Inflammatory macrophage treated with lipopolysaccharide for 4 hours (primary cell): ENCODE results near the gene WDR72.
"Not testable (repeated sequence)": the region's sequence is repeated elsewhere in the genome, so short reads cannot be mapped to it uniquely, and the experiment has no call there.

Experiments used
- DNase-seq: peaks from one replicate; pipeline ENCODE4 v3.0.0-alpha.2; 2020

The WDR72 gene

DNA sequence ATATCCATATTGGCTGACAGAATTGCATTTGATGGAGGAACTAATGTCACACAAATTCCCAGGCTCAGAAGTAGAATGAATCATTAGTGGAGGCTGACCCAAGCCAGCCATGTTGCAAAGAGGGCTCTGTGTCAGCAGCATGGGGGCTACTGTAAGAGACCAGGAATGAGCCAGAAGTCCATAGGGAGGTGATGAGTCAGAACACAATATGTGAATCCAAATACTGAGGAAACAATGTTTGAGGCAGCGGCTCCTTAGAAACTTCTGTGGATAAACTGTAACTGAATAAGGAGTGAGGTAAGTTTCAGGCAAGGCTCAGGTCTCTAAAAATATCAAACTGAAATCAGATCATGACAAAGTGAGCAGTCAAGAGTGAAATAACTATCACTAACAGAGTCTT lies 170.7 kb downstream of the WDR72 start:
- DNase-seq: no peak

DNA sequence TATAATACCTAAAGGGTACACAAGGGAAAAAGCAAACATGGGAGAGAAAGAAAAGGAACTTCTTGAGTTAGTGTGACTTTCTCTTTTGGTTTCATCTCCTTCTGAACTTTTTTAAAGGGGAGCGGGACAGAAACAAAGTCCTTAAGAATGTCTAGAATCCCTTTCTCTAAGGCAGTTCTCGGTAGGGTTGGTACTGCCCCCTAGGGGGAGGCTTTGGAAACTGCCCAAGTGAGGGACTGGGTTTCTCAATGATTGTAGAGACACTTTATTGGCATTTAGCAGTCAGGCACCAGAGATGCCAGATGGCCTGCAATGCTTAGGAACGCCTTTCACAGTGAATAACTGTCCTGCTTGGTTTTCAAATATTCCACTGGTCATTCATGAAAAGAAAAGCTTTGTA lies 172.7 kb downstream of the WDR72 start:
- peak; percentile 19 for DNase-seq

DNA sequence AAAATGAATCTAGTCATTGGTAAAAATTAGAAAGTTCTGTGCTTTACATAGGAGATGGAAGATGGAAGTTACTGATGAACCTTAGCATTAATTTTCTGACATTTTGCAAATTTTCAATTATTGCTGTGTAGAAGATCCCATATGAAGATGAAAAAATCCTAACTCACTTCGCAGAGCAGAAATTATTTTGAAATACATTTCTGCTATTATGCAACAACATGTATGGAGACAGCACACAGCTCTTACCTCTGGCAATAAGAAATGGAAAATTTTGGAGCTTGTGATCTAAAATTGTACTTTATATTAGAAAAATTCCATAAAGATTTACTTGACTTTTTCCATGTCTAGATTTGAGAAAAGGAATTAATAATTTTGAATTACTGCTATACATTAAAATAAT lies 177.9 kb downstream of the WDR72 start:
- no peak for DNase-seq

DNA sequence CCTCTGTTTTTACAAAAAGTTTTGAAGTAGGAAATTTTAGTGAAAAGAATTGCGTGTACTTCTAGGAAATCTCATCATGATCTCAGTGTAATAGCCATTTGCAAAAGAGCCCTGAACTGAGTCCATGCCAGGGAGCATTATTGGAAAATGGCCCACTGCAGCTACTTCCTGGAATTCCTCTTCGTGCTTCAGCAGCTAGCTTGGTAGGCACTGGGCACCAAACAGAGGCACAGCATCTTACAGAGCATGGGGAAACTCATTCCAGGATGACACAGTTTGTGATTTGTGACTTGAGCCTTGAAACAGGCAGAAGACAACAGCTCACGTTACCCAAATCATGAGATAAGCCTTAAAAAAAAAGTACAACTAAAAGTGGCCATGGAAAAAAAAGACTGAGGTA lies 179.1 kb downstream of the WDR72 start:
- no peak for DNase-seq

DNA sequence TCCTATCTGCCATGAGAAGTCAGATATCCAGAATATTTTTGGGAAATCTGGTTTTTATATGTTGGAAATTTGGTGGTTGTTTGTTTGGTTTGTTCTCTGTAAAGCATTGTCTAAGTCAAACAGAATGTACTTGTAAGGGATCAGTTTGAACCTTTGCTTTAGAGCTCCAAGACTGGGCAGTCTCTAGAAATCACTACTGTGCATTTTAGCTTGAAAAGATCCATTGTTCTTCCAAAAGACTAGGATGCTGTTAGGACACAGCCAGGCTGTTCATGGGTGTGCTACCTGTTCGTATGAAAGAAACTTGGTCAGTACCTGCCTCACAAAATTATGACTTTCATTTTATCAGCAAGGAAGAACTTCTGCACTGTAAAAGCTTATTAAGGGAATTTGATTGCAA lies 182.6 kb downstream of the WDR72 start:
- DNase-seq: no peak

DNA sequence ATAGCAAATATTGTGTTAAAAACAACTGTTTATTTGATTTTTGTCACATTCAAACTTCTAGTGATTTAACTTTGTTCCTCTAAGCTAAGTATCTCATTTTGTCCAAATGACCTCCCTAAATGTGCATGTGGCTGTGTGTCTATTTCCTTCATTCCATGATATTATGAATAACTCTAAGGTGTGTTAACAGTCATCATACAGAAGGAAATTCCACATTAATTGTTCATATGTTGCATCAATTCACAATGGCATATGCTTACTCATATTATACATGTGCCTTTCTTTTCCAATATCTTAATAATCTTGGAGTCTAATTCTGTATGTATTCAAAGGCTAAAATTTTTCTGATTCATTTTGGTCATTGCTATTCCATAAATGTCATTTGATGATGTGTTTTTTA lies 186.4 kb downstream of the WDR72 start:
- no peak for DNase-seq

DNA sequence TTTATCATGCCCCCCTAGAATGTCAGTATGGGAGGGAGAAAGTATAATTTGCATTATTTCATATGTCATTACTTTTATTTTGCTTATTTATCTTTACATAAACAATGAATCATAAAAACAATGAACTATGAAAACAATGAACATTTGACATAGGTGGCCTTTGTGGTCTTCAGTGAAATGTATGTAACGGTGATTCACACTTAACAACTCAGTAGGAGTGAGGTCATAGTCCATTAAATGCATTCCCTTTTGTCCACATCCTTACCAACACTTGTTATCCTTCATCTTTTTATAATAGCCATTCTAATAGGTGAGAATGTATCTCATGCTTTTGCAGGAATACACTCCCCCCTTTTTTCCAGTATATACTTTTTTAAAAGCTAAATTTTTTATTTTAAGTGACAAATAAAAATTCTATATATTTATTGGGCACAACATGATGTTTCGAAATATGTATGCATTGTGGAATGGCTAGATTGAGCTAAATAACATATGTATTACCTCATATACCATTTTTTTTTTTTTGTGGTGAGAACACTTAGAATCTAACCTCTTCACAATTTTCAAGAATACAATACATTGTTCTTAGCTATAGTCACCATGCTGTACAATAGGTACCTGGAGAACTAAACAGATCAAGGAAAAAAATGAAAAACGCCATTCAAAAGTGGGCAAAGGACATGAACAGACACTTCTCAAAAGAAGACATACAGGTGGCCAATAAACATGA lies 189.5 kb downstream of the WDR72 start:
- DNase-seq: no peak

DNA sequence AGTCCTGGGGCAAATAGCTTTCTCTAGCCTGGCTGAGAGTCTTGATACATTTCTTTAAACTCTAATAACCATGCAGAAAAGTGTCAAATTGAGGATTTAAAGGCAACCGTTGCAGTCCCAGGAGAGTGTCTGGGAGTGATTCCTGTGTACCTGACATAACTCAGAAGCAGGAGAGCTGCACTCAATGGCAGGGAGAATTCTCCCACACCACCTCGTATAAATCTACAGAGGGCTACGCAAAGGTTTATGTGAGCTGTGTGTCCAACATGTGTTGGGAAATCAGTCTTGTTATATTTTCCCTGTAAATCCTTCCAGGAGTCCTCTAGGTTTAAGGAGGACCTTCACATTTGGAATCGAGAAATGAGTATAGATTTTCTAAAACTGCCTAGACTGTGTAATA lies 192.6 kb downstream of the WDR72 start:
- DNase-seq: no peak

DNA sequence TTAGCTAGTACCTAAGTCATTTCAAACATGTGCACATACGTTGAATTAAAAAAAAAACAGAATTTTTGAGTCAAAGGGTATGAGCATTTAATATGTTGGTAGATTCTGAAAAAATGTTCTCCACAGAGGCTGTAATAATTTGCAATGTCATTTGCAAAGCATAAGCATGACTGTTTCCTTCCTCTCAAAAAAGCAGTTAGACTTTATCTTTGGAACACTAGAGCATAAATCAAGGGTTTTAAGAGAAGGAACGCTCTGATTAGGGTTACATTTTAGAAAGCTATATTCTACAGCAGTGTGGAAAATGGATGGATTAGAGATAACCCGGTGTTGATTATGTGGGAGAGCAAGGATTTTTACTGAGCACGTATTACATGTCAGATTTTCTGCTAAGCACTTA lies 193.7 kb downstream of the WDR72 start:
- no peak for DNase-seq

DNA sequence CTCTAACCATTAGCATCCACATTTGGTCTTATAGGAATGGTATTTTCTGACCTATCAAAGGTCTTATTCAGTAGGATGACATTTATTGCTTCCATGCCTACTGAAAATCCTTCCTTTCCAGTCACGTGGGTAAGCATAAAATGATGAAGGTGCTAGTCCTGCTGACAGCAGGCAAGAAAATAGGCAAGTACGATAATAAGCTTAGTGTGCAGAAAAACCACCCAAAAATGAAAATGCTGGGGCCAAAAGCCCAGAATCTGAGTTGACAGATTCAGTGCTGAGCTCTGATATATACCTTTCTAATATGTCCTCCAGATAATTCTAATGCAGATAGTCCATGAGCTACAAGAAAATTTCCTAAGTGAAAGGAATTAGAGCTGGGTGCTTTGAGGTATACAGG lies 194.8 kb downstream of the WDR72 start:
- DNase-seq: no peak

DNA sequence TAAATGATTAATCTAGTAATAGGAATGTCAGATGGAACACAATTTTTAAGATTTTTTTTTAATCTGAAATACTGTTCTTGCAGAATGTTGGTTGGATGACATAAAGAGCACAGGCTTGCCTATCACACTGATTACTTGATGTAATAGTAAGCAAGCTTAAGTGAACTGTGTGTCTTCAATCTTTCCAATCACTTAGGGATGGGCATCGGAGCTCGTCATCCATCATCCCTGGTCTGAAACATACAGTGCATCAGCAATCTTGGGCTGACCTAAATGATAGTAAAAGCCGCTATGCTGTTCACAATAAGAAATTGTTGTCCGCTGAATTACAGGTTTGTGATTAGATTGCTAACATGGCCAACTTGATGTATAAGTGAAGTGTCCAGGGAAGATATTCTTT lies 195.8 kb downstream of the WDR72 start:
- DNase-seq: no peak

DNA sequence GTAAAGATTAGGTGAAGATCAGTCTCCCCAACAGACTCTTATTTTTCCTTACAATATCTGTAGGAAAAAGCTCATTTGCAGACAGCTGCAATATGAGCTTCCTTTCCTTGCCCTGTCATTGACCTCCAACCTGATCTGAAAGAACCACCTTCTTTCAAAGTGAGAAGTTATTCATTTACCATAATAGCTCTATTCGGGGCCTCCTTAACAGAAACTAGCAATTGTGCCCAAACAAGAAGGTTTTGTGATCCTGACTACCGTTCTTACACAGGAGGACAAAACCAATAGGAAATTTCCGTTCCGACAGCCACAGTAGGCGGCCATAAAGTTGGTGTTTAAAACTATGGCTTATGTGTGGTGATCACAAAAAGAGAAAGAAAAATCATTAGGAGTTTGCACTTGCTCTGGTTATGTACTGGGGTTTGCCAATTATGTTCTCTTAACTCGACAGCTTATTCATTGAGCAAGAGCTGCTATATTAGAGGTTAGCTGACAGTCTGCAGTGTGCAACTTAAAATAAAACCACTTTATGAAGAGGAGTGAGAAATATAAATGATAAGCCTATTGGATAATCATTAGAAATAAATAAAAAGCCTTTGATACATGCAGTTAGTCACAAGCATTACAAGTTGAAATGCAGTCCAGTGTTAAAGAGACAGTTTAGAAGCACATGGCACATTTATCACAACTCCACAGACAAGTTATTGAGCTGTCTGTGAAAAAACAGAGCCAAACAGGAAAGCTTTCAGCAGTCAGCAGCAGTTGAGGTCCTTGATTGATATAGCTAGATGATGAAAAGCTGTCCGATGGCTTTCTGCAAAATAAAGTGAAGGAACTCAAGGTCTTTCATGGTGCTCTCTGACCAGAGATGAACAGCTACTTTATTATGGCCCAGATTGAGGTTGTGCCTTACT lies 199.8 kb downstream of the WDR72 start:
- no peak for DNase-seq

DNA sequence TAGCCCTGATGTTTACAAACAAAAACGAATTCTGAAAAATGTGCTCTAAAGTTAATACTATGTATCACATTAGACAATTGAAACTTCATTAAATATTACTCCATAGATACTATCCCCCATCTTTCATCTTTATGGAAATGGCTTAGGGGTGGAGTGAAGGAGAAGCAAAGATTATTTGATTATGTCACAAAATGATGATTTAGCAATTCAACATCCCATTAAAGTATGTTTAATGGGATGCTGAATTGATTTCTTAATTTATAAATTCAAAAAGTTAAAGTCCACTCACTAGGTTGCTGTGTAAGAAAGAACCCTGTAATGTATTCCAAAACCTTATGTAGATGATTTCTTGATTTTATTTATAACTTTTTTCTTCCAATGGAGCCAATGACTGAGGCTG lies 201.1 kb downstream of the WDR72 start:
- DNase-seq: no peak

DNA sequence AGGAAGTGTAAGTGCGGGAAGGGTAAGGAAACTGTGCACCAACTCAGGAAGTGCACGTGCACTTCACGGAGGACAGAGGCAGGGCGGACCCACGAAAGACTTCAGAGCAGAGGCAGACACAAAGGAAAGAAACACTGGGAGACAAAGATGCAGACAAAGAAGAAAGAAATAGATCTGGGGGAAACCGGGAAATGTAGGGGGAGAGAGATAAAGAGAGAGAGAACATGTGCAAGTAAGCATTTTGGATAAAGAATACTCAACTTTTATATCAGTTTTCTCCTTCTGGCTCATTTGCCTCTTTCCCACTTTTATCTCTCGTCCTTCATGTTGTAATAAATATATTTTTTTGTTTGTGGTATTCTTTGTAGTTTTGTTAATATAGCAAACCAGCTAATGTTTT lies 204.2 kb downstream of the WDR72 start:
- no peak for DNase-seq

DNA sequence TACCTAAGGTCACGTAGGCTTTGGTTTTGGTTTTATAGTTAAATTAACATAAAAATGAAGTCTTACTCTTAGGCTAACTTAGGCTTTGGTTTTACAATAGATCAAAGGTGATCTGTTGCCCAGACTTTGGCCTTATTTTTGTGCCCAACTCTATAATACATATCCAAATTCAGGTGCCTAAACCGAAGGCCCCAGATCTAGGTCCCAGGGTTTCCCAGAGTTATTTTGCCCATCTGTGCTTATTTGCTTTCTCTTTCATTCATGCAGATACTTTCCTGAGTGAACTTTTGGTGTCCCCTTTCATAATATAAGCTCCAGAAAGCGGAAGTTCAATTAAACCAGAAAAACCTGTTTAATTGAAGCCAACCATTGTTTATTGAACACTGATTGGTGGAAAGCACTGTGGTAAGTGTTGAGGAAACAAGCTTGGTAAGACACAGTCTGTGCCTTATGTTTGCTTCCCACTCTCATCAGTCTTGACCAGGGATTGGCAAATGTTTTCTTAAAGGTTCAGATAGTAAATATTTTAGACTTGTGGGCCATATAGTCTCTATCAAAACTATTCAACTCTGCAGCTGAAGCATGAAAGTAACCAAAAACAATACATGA lies 209.7 kb downstream of the WDR72 start:
- DNase-seq: no peak

DNA sequence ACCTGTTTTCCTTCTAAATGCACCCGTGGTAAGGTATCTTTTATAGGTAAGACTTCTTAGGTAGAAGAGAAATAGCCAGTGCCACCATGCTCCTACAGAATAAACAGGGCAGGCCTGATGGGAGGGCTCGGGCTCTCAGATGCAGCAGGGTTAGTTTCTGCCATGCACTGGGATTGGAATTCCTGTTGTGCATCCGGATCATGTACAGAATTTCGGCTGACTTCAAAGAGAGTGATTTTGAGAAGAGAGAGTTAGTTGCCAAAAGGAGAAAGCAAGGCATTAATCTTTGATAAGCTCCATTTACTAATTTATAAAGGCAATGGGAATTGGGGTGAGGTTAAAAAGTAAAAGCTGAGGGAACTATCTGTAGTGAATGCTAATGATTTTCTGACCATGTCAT lies 211.2 kb downstream of the WDR72 start:
- no peak for DNase-seq

DNA sequence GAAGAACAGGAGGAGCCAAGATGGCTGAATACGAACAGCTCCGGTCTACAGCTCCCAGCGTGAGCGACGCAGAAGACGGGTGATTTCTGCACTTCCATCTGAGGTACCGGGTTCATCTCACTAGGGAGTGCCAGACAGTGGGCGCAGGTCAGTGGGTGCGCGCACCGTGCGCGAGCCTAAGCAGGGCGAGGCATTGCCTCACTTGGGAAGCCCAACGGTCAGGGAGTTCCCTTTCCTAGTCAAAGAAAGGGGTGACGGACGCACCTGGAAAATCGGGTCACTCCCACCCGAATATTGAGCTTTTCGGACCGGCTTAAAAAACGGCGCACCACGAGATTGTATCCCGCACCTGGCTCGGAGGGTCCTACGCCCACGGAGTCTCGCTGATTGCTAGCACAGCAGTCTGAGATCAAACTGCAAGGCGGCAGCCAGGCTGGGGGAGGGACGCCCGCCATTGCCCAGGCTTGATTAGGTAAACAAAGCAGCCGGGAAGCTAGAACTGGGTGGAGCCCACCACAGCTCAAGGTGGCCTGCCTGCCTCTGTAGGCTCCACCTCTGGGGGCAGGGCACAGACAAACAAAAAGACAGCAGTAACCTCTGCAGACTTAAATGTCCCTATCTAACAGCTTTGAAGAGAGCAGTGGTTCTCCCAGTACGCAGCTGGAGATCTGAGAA lies 218.7 kb downstream of the WDR72 start:
- not testable (repeated sequence) for DNase-seq

DNA sequence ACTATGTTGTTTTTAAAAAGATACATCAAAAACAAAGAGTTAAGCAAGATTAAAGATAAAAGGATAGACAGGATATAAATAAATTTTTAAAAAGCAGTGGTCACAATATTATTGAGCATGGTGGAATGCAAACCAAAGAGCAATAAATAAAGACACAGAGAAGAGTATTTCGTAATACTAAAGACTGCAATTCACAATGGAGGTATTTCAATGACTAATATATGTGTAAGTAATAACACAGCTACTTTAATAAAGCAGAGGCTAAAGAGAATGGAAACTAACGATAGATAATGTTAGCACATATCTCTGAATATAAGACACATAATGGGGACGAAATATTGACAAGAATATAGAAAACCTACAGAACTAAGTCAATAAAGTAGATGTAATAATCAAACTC lies 219.6 kb downstream of the WDR72 start:
- DNase-seq: no peak

DNA sequence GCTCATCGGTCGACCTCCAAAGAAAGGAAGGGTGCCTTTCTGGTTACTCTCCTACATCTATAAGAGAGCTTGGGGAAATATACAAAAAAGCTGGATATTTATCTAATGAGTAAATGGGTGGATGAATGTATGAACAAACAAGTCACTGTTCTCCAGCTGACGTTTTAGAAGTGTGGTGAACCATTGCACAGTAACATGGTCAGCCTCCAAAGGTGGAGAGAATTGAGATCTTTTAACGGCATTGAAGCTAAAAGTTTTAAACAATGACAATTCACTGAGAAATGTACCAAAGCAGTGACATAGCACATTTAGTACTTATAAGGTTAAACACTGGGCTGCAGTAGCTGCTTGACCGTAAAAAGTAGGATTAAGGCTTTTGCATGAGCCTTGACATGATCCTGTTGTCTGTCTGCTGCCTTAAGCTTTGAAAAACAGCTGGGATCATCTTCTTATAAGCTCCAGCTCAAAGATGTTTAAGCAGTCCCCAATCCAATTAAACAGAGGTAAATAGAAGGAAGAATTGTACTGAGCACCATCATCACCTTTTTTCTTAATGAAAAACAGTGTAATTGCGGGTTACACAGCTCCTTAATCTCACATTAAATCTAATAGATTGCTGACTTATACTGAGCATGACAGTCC lies 222.9 kb downstream of the WDR72 start:
- DNase-seq: no peak

DNA sequence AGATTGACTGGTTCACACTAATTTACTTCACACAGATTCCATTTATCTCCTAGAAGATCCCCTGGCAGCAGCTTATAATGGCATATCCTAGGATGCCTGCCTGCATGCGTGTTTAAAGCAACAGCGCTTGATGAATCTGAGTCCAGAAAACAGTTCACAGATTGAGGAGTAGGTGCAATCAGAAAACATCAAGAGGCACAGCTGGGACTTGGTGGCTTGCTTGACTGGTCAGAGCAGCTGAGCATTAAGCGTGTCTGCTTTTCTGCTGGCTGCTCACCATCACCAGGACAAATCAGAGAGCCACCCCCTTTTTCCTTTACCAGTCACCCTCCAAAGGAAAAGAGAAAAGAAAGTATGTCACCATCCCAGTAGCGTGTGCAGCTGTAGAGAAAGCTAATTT lies 223.6 kb downstream of the WDR72 start:
- DNase-seq: no peak

DNA sequence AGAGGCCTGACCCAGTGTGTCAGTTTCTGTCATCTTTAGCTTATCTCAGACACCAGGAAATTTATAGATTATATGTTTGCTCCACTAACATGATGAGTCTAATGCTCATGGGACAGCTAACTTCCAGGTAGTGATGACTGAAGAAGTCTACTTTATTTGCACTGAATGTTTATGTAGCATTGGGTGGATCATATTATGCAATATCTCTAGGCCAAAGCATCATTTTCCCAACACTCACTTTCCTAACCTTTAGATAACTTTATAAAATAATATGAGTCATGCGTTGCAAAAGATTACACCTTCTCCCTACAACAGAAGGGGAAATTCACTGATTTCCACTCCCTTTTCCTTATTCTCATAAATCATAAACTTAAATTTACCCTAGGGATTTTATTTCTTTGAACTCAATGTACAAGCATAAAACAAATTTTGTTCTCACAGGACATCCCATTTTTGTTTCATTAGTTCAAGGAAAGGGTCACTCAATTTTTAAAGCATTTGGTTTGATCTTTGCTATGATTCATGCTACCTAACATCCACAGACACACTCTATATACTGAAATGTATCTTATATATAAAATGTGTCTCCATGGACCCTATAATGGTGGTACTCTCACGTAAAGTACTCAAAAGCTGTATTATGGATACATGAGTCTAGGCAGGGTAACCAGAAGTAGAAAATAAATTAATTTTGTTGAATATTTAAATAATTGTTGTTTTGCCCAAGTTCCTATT lies 225.2 kb downstream of the WDR72 start:
- DNase-seq: no peak

DNA sequence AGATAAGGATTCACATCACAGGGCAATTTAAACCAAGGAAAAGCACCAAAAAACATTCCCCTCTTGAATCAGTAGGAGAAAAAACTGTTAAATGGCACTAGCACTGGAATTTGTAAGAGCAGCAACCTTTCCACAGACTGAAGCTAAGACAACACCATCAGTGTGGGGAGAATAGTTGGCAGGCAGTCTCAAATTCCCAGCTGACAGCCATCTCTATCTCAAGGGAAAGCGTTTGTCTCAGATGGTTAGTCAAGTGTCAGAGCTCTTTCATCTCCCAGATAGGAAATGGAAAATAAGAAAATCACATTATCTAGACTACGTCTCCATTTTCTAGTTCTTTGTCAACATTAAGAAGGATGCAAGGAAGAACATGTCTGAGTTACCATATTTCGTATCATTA lies 228.7 kb downstream of the WDR72 start:
- DNase-seq: no peak
